ENCODE measurements around the gene RASD1. TPM values are rescaled to one million over a fixed set of nuclear protein-coding genes. Genes with fewer than 3 reads are reported as not detected.

The RASD1 gene
- total RNA-seq, 2 donors from 2014 or later, result 124 to 175 TPM

- H3K4me3 ChIP-seq, result no peak overlapping the region
- intact Hi-C loops (cut with DNase I), result no loop called here
- peaks cover 29% of the 10 kb centered on the region for H3K4me1 ChIP-seq (replicated peaks)
- H3K36me3 ChIP-seq, result no peaks in the 10 kb centered on the region
- peak overlapping the region; percentile 76 to 86 for H3K27ac ChIP-seq
- no peaks in the 10 kb centered on the region for H3K27me3 ChIP-seq (replicated peaks; ENCODE audit: insufficient read depth)
- peak; percentile 91 for DNase-seq (ENCODE audit: low spot score)
- WGBS, result 33% methylated on average over 10 of the region's 10 CpGs
- peak; percentile 98 for TF ChIP-seq POLR2AphosphoS5 (IDR thresholded peaks at IDR 0.05)
- no peak for TF ChIP-seq POLR2A (IDR thresholded peaks at IDR 0.05)
- TF ChIP-seq CTCF (IDR thresholded peaks at IDR 0.05), result peak in 1 of 4 experiments; percentile 12
- H3K9me3 ChIP-seq, result no peaks in the 10 kb centered on the region
Observed at GRCh38 chr17:17538417-17539391, 42.5 kb upstream of the RASD1 start.

GRCh38 chr17:17537311-17538099 is 41.3 kb upstream of the RASD1 start:
- intact Hi-C loops (cut with DNase I), result no loop called here
- Histone ChIP-seq H3K27me3 (replicated peaks; ENCODE audit: insufficient read depth) (no peaks in the 10 kb centered on the region), H3K4me1 (replicated peaks) (peaks cover 29% of the 10 kb centered on the region), H3K27ac (peak overlapping the region; percentile 76 to 86), H3K36me3 (no peaks in the 10 kb centered on the region), H3K4me3 (no peak overlapping the region), H3K9me3 (no peaks in the 10 kb centered on the region)
- no peak for DNase-seq (ENCODE audit: low spot score)
- TF ChIP-seq POLR2AphosphoS5 (IDR thresholded peaks at IDR 0.05), result no peak
- no peak for TF ChIP-seq POLR2A (IDR thresholded peaks at IDR 0.05)
- TF ChIP-seq CTCF (IDR thresholded peaks at IDR 0.05), result no peak
- 83% methylated on average over 12 of the region's 15 CpGs for WGBS

- no peaks in the 10 kb centered on the region for H3K36me3 ChIP-seq
- H3K4me3 ChIP-seq, result no peak overlapping the region
- 96% methylated on average over 15 of the region's 15 CpGs for WGBS
- H3K27ac ChIP-seq, result peak overlapping the region; percentile 60 to 86
- intact Hi-C loops (cut with DNase I), result no loop called here
- no peak for DNase-seq (ENCODE audit: low spot score)
- no peaks in the 10 kb centered on the region for H3K9me3 ChIP-seq
- no peak for TF ChIP-seq POLR2AphosphoS5 (IDR thresholded peaks at IDR 0.05)
- TF ChIP-seq POLR2A (IDR thresholded peaks at IDR 0.05), result no peak
- no peak for TF ChIP-seq CTCF (IDR thresholded peaks at IDR 0.05)
- peaks cover 29% of the 10 kb centered on the region for H3K4me1 ChIP-seq (replicated peaks)
- no peaks in the 10 kb centered on the region for H3K27me3 ChIP-seq (replicated peaks; ENCODE audit: insufficient read depth)
Observed at GRCh38 chr17:17536702-17537101, 40.5 kb upstream of the RASD1 start.

GRCh38 chr17:17535957-17536356 is 39.8 kb upstream of the RASD1 start:
- Histone ChIP-seq H3K9me3 (no peaks in the 10 kb centered on the region), H3K27me3 (replicated peaks; ENCODE audit: insufficient read depth) (no peaks in the 10 kb centered on the region), H3K4me1 (replicated peaks) (peaks cover 28% of the 10 kb centered on the region), H3K36me3 (no peaks in the 10 kb centered on the region), H3K27ac (peak overlapping the region; percentile 60 to 86), H3K4me3 (no peak overlapping the region)
- WGBS, result 25% methylated on average over 7 of the region's 7 CpGs
- TF ChIP-seq POLR2A (IDR thresholded peaks at IDR 0.05) (no peak), POLR2AphosphoS5 (IDR thresholded peaks at IDR 0.05) (peak; percentile 79), CTCF (IDR thresholded peaks at IDR 0.05) (no peak)
- intact Hi-C loops (cut with DNase I), result no loop called here
- peak; percentile 78 for DNase-seq (ENCODE audit: low spot score)
